DND-41 (cell line): ENCODE results near the gene PROSER2.

Experiments used
- EZH2 ChIP-seq: IDR thresholded peaks from 3 replicates; pipeline ENCODE4 v1.6.1; 2012; ENCODE audit warnings: borderline replicate concordance, low read depth, mild to moderate bottlenecking, moderate library complexity, low read length, inconsistent platforms; ENCODE audit not compliant: severe bottlenecking
- TF ChIP-seq, protein P1 (sequence below): IDR thresholded peaks from 2 replicates; pipeline ENCODE4 v1.5.1; 2012; ENCODE audit warnings: borderline replicate concordance, low read length, moderate library complexity, mild to moderate bottlenecking; ENCODE audit not compliant: poor library complexity, severe bottlenecking; ENCODE audit errors: extremely low read depth

DNA sequence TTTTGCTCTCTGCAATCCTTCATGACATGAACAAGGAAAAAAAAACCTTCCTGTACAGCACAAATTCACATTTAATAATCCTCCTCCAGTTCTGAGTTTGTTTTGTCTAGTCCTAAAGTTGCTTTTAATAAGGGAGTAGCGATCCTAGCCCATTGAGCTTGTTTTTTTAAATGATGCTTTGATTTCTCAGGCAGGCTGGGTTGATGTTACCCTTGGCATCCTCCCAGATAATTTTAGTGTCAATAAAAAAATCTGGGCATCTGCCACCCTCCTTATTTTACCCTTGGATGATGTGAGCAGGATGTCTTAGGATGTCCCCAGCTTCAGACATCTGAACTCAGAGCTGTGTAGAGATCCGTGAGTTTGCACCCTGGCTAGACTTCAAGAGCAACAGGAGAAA lies 33.9 kb upstream of the PROSER2 start:
- TF ChIP-seq, protein P1, sequence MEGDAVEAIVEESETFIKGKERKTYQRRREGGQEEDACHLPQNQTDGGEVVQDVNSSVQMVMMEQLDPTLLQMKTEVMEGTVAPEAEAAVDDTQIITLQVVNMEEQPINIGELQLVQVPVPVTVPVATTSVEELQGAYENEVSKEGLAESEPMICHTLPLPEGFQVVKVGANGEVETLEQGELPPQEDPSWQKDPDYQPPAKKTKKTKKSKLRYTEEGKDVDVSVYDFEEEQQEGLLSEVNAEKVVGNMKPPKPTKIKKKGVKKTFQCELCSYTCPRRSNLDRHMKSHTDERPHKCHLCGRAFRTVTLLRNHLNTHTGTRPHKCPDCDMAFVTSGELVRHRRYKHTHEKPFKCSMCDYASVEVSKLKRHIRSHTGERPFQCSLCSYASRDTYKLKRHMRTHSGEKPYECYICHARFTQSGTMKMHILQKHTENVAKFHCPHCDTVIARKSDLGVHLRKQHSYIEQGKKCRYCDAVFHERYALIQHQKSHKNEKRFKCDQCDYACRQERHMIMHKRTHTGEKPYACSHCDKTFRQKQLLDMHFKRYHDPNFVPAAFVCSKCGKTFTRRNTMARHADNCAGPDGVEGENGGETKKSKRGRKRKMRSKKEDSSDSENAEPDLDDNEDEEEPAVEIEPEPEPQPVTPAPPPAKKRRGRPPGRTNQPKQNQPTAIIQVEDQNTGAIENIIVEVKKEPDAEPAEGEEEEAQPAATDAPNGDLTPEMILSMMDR: no peak
- no peak for TF ChIP-seq EZH2
